ENCODE results near the gene GAB1.

The GAB1 gene

DNA sequence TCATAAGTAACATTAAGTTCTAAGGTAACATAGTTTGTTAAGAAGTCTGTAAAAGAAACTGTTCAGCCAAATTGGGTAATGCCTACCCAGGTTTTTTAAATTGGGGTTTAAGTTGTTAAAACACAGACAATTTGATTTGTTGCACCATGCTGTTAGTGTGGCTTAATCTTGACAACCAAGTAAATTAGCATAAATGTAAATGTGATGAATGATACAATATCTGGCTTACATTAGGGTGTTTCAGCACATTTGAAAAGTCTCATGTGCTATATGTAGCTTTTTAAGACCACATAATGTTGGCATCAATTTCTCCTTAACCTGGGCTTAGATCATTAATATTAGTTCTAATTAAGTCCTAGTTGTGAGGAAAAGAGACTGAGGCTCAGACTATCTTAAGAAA lies 104.4 kb downstream of the GAB1 start:
- no peak overlapping the region for H3K4me3 ChIP-seq (ENCODE audit: low read depth, low read length)
- TF ChIP-seq, protein P1, sequence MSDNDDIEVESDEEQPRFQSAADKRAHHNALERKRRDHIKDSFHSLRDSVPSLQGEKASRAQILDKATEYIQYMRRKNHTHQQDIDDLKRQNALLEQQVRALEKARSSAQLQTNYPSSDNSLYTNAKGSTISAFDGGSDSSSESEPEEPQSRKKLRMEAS (IDR thresholded peaks at IDR 0.05; ENCODE audit: low read depth, low read length), result no peak
- TF ChIP-seq MYC (IDR thresholded peaks at IDR 0.05; ENCODE audit: low read depth, low read length), result no peak
- TF ChIP-seq, protein P2, sequence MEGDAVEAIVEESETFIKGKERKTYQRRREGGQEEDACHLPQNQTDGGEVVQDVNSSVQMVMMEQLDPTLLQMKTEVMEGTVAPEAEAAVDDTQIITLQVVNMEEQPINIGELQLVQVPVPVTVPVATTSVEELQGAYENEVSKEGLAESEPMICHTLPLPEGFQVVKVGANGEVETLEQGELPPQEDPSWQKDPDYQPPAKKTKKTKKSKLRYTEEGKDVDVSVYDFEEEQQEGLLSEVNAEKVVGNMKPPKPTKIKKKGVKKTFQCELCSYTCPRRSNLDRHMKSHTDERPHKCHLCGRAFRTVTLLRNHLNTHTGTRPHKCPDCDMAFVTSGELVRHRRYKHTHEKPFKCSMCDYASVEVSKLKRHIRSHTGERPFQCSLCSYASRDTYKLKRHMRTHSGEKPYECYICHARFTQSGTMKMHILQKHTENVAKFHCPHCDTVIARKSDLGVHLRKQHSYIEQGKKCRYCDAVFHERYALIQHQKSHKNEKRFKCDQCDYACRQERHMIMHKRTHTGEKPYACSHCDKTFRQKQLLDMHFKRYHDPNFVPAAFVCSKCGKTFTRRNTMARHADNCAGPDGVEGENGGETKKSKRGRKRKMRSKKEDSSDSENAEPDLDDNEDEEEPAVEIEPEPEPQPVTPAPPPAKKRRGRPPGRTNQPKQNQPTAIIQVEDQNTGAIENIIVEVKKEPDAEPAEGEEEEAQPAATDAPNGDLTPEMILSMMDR (IDR thresholded peaks at IDR 0.05; ENCODE audit: low read depth, low read length), result no peak
- no peak for TF ChIP-seq POLR2A (IDR thresholded peaks at IDR 0.05; ENCODE audit: extremely low read depth, insufficient read length)

DNA sequence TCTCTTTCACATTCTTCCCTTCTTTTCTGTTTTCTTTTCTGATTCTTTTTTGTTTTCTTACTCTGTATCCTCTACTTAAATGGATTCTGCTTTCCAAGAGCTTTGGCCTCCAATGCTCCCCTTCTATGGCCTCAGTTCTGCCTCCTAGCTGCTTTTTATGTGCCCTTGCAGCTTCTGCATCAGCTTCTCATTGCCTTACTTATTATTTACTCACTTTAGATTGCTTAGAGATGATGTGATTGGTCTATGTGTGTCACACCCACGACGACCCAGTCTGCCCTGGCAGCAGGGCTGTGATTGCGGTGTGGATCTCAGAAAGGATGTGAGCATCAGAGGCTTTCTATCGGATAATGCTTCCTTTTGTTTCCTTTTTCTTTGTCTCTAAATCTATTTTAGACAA lies 105.0 kb downstream of the GAB1 start:
- TF ChIP-seq, protein P1 (IDR thresholded peaks at IDR 0.05; ENCODE audit: low read depth, low read length), result no peak
- TF ChIP-seq POLR2A (IDR thresholded peaks at IDR 0.05; ENCODE audit: extremely low read depth, insufficient read length) (no peak), MYC (IDR thresholded peaks at IDR 0.05; ENCODE audit: low read depth, low read length) (no peak)
- TF ChIP-seq, protein P2 (IDR thresholded peaks at IDR 0.05; ENCODE audit: low read depth, low read length), result no peak
- no peak overlapping the region for H3K4me3 ChIP-seq (ENCODE audit: low read depth, low read length)
- DNase-seq (ENCODE audit: low read depth), result no peak

More for the DNA sequence above, 104.4 kb downstream of the GAB1 start:
- no peak for DNase-seq (ENCODE audit: low read depth)

DNA sequence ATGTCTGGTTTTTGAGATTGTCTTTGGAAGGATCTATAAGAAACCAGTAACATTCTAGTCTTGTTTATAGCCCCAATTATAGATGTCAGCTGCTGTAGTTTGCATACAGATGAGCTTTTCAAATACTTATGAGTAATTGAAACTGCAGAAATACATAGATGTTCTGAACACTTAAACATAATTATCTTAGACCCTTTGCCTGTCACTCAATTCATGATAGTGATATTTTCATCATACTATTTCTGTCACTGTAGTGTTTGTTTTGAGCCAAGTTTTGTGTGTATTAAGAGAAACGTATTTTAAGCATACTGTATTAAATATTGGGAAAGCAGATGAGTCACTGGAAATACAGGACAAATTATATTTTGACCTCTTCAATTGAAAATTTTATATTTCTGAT lies 107.1 kb downstream of the GAB1 start:
- no peak overlapping the region for H3K4me3 ChIP-seq (ENCODE audit: low read depth, low read length)
- DNase-seq (ENCODE audit: low read depth), result no peak
- TF ChIP-seq, protein P2 (IDR thresholded peaks at IDR 0.05; ENCODE audit: low read depth, low read length), result no peak
- TF ChIP-seq POLR2A (IDR thresholded peaks at IDR 0.05; ENCODE audit: extremely low read depth, insufficient read length) (no peak), MYC (IDR thresholded peaks at IDR 0.05; ENCODE audit: low read depth, low read length) (no peak)
- TF ChIP-seq, protein P1 (IDR thresholded peaks at IDR 0.05; ENCODE audit: low read depth, low read length), result no peak

DNA sequence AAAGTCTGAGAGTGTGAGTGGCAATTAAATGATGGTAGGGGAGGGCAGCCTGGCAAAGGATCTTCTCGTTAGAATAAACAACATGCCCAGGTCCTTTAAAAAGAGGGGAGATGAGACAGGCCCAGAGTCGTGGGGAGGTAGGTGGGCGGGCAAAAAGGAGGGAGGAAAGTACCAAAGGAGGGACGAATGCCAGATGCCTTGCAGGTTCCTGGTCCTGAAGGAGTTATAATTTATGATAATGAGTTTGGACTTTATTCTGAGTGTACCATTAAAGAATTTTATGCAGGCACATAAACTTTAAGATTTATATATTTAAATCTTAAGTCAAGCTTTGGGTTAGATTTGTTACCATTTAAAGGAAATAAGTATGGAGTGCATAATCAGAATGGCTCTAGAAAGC lies 114.5 kb downstream of the GAB1 start:
- TF ChIP-seq, protein P1 (IDR thresholded peaks at IDR 0.05; ENCODE audit: low read depth, low read length), result no peak
- TF ChIP-seq, protein P2 (IDR thresholded peaks at IDR 0.05; ENCODE audit: low read depth, low read length), result no peak
- no peak for TF ChIP-seq MYC (IDR thresholded peaks at IDR 0.05; ENCODE audit: low read depth, low read length)
- TF ChIP-seq POLR2A (IDR thresholded peaks at IDR 0.05; ENCODE audit: extremely low read depth, insufficient read length), result no peak
- DNase-seq (ENCODE audit: low read depth), result no peak
- no peak overlapping the region for H3K4me3 ChIP-seq (ENCODE audit: low read depth, low read length)

DNA sequence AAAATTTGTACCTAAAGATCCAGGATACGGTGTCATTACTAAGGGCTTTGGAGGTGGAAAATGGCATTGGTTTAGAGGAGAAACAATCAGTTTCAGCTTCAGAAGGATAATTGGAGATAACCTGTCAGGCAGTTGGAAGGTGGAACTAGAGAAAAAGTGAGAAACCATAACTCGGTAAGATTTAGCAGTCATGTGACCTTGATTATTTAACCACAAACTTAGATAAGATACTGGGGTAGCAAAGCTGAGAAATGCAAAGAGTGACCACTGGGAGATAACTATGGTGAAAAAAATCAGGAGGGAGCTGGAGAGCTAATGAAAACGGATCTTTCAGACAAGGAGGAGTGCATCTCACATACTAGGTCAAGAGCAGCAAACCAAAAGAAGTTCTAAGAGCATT lies 118.5 kb downstream of the GAB1 start:
- TF ChIP-seq POLR2A (IDR thresholded peaks at IDR 0.05; ENCODE audit: extremely low read depth, insufficient read length) (no peak), MYC (IDR thresholded peaks at IDR 0.05; ENCODE audit: low read depth, low read length) (no peak)
- TF ChIP-seq, protein P2 (IDR thresholded peaks at IDR 0.05; ENCODE audit: low read depth, low read length), result no peak
- TF ChIP-seq, protein P1 (IDR thresholded peaks at IDR 0.05; ENCODE audit: low read depth, low read length), result no peak
- H3K4me3 ChIP-seq (ENCODE audit: low read depth, low read length), result no peak overlapping the region
- DNase-seq (ENCODE audit: low read depth), result no peak

DNA sequence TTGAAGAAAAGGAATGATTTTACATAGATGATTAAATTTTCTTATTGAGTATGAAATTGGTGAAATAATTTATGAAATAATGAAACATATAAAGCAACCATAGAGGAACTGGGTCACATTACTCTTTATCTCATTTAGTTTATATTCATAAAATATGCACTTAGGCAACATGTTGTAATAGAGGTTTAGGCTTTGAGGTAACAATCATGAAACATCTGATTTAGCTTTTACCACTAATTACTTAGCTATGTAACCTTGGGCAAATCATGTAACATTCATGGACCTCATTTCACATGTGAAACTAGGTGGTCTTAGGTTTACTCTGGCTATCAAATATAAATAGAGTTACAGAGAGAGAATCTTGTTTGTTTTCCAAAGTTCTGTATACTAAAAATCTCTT lies 122.3 kb downstream of the GAB1 start:
- H3K4me3 ChIP-seq (ENCODE audit: low read depth, low read length), result no peak overlapping the region
- TF ChIP-seq, protein P2 (IDR thresholded peaks at IDR 0.05; ENCODE audit: low read depth, low read length), result no peak
- TF ChIP-seq POLR2A (IDR thresholded peaks at IDR 0.05; ENCODE audit: extremely low read depth, insufficient read length) (no peak), MYC (IDR thresholded peaks at IDR 0.05; ENCODE audit: low read depth, low read length) (no peak)
- TF ChIP-seq, protein P1 (IDR thresholded peaks at IDR 0.05; ENCODE audit: low read depth, low read length), result no peak
- no peak for DNase-seq (ENCODE audit: low read depth)
